IPS-20b (cell line): Measurements from ENCODE around the gene SNAI3.

ENCODE experiments used
- H3K27ac ChIP-seq: one replicate; pipeline ENCODE4 v1.5.1; 2013; ENCODE audit warnings: low read length
- H3K27me3 ChIP-seq: 2 replicates; pipeline ENCODE4 v1.6.1; 2013; ENCODE audit warnings: mild to moderate bottlenecking, low read length, inconsistent platforms; ENCODE audit not compliant: insufficient read depth
- H3K36me3 ChIP-seq: 2 replicates; pipeline ENCODE4 v1.6.1; 2013; ENCODE audit warnings: low read depth, mild to moderate bottlenecking, inconsistent platforms, low read length, moderate library complexity; ENCODE audit not compliant: insufficient read depth
- H3K4me1 ChIP-seq: 2 replicates; pipeline ENCODE4 v1.6.1; 2013; ENCODE audit warnings: mild to moderate bottlenecking, control low read depth, inconsistent platforms, low read length, moderate library complexity; ENCODE audit not compliant: insufficient read depth
- H3K4me3 ChIP-seq: 2 replicates; pipeline ENCODE4 v1.5.1; 2013; ENCODE audit warnings: mild to moderate bottlenecking, low read length, inconsistent platforms
- H3K9ac ChIP-seq: 2 replicates; pipeline ENCODE4 v1.6.1; 2013; ENCODE audit warnings: low read depth, mild to moderate bottlenecking, inconsistent platforms, low read length, moderate library complexity
- H3K9me3 ChIP-seq: 2 replicates; pipeline ENCODE4 v1.6.1; 2013; ENCODE audit warnings: mild to moderate bottlenecking, low read depth, low read length, inconsistent platforms; ENCODE audit not compliant: insufficient read depth

The SNAI3 gene

DNA sequence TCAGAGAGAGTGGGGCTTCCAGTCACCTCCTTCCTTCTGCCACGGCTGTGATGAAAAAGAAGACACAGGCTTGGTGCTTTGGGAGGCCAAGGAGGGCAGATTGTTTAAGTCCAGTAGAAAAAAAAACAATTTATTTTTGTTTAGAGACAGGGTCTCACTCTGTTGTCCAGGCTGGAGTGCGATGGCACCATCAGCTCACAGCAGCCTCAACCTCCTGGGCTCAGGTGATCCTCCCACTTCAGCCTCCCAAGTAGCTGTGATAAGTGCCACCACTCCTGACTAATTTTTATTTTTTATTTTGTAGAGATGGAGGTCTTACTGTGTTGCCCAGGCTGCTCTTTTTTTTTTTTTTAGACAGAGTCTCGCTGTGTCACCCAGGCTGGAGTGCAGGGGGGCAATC lies 20.7 kb downstream of the SNAI3 start:
- Histone ChIP-seq H3K27ac (no peak overlapping the region), H3K36me3 (no peaks in the 10 kb centered on the region), H3K27me3 (no peaks in the 10 kb centered on the region; the same call in 1 of the 2 replicates), H3K9ac (no peak overlapping the region), H3K9me3 (no peaks in the 10 kb centered on the region), H3K4me1 (peaks cover 6% of the 10 kb centered on the region; the same call in 1 of the 2 replicates), H3K4me3 (no peak overlapping the region)

DNA sequence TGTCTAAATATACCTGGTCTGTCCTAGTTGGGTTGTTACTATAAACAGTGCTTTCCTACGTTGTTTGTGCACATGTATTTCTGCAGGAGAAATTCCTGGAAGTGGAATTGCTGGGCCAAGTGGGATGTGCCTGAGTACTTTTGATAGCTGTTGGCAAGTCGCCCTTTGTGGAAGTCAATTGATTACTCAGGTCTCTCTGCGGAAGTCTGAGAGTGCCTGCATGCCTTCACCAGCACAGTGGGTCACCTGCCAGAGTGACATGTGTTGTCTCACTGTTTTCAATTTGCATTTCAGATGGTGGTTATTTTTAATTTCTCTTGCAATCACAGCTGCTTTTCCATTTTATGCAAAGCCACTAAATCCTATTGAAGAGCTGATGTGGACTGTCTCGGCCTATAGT lies 21.2 kb downstream of the SNAI3 start:
- H3K27me3 ChIP-seq = no peaks in the 10 kb centered on the region; the same call in 1 of the 2 replicates
- H3K9ac ChIP-seq = no peak overlapping the region
- no peak overlapping the region for H3K4me3 ChIP-seq
- H3K27ac ChIP-seq = no peak overlapping the region
- H3K4me1 ChIP-seq = peaks cover 6% of the 10 kb centered on the region; the same call in 1 of the 2 replicates
- H3K36me3 ChIP-seq = no peaks in the 10 kb centered on the region
- no peaks in the 10 kb centered on the region for H3K9me3 ChIP-seq

DNA sequence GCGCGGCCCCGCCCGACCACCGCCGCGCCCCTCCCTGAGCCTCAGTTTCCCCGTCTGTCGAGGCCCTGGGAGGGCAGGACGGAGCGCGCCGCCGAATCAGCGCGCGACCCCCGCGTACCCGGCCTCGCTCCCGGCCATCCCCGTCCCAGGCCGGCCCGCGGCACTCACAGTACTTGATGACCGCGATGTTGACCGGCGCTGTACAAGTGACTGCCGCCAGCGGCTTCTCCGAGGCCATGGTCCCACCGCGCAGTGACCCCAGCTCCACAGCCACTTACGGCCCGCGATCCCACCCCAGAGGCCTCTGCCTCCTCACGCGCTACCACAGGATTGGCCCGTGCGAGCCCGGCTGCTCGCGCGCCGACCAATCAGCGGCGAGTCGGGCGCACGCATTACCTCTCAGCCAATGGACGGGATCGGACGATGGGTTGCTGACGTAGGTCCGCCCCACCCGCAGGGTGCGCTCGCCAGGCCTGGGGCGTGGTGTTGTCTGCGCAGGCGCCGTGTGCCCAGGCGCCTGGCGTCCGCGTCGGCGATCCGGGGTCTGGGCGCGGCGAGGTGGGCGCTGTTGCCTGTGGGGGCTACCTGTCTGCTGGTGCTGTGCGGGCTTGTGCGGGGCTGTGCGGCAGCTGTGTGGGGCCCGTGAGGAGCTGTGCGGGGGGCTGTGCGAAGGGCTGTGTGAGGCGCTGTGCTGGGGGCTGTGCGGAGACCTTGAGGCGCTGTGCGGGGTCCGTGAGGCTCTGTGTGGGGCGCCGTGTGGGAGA lies 23.3 kb downstream of the SNAI3 start, which contains the start of gene MVD:
Gene MVD, minus strand, starts transcription at position 249 of the 764 bp plus-strand sequence. Its CDS starts 11 bp downstream, at position 238.
- peak within 1 kb of the TSS; percentile 94 for H3K4me3 ChIP-seq
- H3K27ac ChIP-seq = peak within 1 kb of the TSS; percentile 22
- no peaks in the 10 kb centered on the region for H3K9me3 ChIP-seq
- H3K36me3 ChIP-seq = peaks cover 5% of the 10 kb centered on the region; the same call in 1 of the 2 replicates
- peaks cover 6% of the 10 kb centered on the region; the same call in 1 of the 2 replicates for H3K4me1 ChIP-seq
- peak within 1 kb of the TSS; percentile 83 for H3K9ac ChIP-seq
- H3K27me3 ChIP-seq = no peaks in the 10 kb centered on the region; the same call in 1 of the 2 replicates

DNA sequence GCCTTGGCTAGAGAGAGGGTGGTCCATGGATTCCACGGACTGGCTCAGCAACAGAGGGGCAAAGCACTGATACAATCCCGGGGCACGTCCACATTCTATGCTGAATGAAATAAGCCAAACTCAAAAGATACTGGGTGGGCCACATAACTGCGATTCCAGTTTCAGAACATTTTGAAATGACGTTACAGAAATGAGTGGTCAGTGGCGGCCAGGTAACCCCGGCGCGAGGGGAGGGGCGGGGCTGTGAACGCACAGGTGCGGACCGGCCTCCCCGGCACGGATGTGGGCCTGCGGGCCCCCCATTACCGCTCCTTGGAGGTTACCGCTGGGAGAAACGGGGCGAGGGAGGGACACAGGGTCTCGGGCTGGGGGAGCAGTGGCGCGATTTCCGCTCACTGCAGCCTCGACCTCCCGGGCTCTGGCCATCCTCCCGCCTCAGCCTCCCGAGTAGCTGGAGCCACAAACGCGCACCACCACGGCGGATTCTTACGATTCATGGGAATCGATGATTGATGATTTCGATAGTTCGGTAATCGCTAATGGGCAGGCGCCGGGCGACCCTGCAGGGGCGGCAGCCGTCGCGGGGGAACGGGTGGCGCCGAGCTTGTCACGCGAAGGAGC lies 24.0 kb downstream of the SNAI3 start:
- peaks cover 6% of the 10 kb centered on the region; the same call in 1 of the 2 replicates for H3K4me1 ChIP-seq
- H3K27ac ChIP-seq = no peak overlapping the region
- no peaks in the 10 kb centered on the region for H3K9me3 ChIP-seq
- H3K36me3 ChIP-seq = peaks cover 8% of the 10 kb centered on the region; the same call in 1 of the 2 replicates
- H3K9ac ChIP-seq = peak overlapping the region; percentile 77; the same call in 1 of the 2 replicates
- no peaks in the 10 kb centered on the region; the same call in 1 of the 2 replicates for H3K27me3 ChIP-seq
- H3K4me3 ChIP-seq = peak overlapping the region; percentile 94

DNA sequence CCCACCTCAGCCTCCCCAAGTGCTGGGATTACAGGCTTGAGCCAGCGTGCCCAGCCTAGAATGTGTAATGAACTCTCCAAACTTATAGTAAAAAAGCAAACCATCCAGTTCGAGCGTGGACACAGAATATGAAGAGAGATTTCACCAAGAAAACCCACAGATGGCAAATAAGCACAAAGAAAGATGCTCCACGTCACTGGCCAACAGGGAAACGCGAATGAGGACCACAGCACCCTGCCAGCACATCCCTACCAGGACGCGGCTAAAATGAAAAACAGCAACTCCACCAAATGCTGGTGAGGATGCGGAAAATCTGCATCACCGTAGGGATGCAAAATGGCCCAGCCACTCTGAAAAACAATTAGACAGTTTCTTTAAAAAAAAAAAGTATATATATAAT lies 24.8 kb downstream of the SNAI3 start:
- Histone ChIP-seq H3K9me3 (no peaks in the 10 kb centered on the region), H3K4me3 (peak overlapping the region; percentile 48; the same call in 1 of the 2 replicates), H3K27ac (no peak overlapping the region), H3K27me3 (no peaks in the 10 kb centered on the region; the same call in 1 of the 2 replicates), H3K9ac (no peak overlapping the region), H3K36me3 (peaks cover 17% of the 10 kb centered on the region; the same call in 1 of the 2 replicates), H3K4me1 (peaks cover 6% of the 10 kb centered on the region; the same call in 1 of the 2 replicates)

DNA sequence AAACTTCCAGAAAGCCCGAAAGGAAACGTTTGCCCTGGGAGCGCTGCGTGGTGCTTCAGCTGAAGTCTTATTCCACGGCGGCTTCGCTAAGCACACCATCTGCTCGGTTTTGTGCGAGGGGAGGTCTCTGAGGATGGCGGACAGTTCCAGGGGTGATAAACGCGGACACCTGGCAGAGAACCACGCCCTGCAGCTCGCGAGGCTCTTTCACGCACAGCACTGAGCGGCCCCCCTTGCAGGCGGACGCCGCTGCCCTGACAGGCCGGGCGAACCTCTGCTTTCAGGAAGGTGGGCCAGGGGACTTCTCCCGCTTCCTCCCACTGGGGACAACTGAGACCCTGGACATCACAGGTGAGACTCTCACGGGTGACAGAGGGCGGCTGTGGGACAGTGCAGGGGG lies 27.1 kb downstream of the SNAI3 start:
- Histone ChIP-seq H3K9me3 (no peaks in the 10 kb centered on the region), H3K27me3 (no peaks in the 10 kb centered on the region; the same call in 1 of the 2 replicates), H3K27ac (no peak overlapping the region), H3K36me3 (peaks cover 29% of the 10 kb centered on the region), H3K4me3 (no peak overlapping the region), H3K4me1 (peaks cover 6% of the 10 kb centered on the region; the same call in 1 of the 2 replicates), H3K9ac (no peak overlapping the region)

DNA sequence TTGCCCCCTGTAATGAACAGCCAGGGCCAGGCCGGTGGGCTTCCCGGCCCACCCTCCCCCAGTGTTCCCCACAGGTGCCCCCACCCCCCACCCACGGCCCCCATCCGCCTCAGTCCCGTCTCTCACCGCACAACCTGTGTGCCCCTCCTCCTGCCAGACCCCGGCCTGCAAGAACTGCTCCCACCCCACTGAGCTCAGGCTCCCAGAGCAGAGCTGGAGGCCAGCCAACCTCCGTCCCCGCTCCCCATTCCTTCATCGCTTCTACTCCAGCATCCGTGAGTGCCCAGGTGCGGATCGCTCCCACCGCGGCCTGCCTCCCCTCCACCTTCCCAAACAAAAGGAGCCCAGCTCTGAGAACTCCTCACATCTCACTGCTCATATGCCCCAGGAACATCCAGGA lies 27.6 kb downstream of the SNAI3 start:
- Histone ChIP-seq H3K36me3 (peaks cover 31% of the 10 kb centered on the region), H3K4me1 (peaks cover 6% of the 10 kb centered on the region; the same call in 1 of the 2 replicates), H3K9me3 (no peaks in the 10 kb centered on the region), H3K27ac (no peak overlapping the region), H3K4me3 (no peak overlapping the region), H3K9ac (no peak overlapping the region), H3K27me3 (no peaks in the 10 kb centered on the region)

DNA sequence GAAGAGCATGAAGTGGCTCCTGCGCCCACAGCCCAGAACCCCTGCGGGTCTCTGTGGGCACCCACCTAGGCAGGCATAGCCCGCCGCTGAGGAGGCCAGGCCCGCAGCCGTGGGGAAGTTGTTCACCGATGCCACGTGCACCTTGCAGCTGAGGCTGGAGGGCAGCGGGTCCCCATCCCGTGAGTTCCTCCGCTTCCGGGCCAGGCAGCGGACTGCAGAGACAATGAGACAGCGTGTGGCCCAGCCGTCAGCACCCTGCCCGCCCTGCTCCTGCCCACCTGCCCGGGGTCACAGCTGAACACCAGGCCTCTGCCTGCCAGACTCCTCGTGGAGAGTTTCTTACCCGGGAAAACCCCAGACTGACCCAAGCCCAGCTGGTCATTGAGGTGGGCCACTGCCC lies 28.9 kb downstream of the SNAI3 start:
- H3K4me1 ChIP-seq = peaks cover 6% of the 10 kb centered on the region; the same call in 1 of the 2 replicates
- no peaks in the 10 kb centered on the region for H3K9me3 ChIP-seq
- no peaks in the 10 kb centered on the region for H3K27me3 ChIP-seq
- no peak overlapping the region for H3K27ac ChIP-seq
- no peak overlapping the region for H3K9ac ChIP-seq
- peaks cover 38% of the 10 kb centered on the region for H3K36me3 ChIP-seq
- no peak overlapping the region for H3K4me3 ChIP-seq

DNA sequence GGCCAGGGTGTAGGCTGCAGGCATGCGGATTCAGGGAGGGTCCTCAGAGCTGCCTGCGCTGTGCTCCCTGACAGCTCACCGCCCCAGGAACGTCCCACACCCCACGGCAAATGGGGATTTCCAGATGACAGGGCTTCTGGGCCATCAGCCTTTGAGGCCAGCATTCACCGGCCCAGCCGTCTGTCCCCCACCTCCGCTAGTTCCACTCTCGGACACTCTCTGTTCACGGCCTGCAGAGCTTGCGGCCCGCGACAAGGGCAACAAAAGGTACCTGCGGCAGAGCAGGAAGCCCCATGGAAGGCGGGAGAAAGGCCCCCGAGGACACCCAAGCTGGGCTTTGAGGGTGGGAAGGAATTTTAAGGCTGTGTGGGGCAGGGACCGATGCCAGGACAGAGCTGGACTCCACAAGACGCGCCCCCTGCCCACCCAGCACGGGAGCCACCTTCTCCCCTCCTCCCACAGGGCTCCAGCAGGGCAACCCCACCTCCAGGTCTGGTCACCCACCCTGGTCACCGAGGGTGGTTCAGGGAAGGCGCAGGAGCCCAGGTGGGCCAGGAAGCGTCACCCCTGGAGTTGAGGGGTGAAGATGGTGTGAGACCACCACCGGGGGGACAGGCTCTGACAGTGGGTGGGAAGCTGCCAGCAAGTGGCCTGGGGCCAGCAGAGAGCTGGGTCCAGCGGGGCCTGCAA lies 29.9 kb downstream of the SNAI3 start:
- H3K36me3 ChIP-seq = peaks cover 38% of the 10 kb centered on the region
- no peak overlapping the region for H3K4me3 ChIP-seq
- no peaks in the 10 kb centered on the region for H3K27me3 ChIP-seq
- H3K9ac ChIP-seq = no peak overlapping the region
- no peaks in the 10 kb centered on the region for H3K9me3 ChIP-seq
- peaks cover 5% of the 10 kb centered on the region; the same call in 1 of the 2 replicates for H3K4me1 ChIP-seq
- no peak overlapping the region for H3K27ac ChIP-seq

DNA sequence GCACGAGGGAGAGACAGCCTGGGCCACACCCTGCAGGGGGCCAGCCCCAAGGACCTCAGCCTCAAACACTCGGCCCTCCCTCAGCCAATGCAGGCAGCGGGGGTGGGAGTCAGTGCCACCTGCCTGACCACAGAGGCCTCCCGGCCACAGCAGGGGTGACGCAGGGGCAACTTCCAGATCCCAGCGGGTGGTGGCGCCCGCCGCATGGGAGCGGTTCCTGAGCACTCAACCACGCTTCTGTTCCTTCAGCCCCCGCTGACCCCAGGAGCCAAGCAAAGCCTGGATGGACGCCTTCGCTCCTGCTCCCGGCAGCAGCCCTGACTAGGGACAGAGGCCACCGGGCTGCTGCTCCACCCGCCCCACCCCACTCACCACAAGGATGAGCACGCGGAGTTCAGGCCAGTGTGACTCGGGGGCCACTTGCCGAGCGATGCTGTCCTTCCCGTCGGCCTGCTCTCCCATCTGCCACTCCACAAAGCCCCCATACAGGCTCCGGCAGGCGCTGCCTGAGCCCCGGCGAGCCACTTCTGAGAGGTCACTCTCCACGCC lies 30.5 kb downstream of the SNAI3 start:
- Histone ChIP-seq H3K9me3 (no peaks in the 10 kb centered on the region), H3K27me3 (no peaks in the 10 kb centered on the region), H3K9ac (no peak overlapping the region), H3K4me3 (no peak overlapping the region), H3K27ac (no peak overlapping the region), H3K36me3 (peaks cover 38% of the 10 kb centered on the region), H3K4me1 (peaks cover 5% of the 10 kb centered on the region; the same call in 1 of the 2 replicates)
